A549 (cell line): ENCODE results near the gene GALNT7. TPM values are rescaled to one million over a fixed set of nuclear protein-coding genes. Genes with fewer than 3 reads are reported as not detected.

ENCODE experiments used
- ATAC-seq, 2 experiments: fragments of 200-7000 bp in 1 of 2; fragments of >200 bp in 1 of 2; cut with Nextera tagmentation in 1 of 2; cut with Tn5 transposase in 1 of 2; 3 replicates each; pipeline versions ENCODE4 v1.8.0 to v1.9.1; 2018 to 2020; ENCODE audit warnings: mild to moderate bottlenecking in 1 of 2, moderate library complexity in 1 of 2
- CTCF ChIA-PET: fragments of 300-600 bp; sonication (Branson Sonifier 250); formaldehyde crosslinking; extraction: SDS; loops from one replicate; lab custom pipeline; 2021; ENCODE audit warnings: antibody characterized with exemption, inconsistent platforms; lab: Yijun Ruan, JAX
- POLR2A ChIA-PET: fragments of 350-600 bp; formaldehyde crosslinking; extraction: SDS; loops from one replicate; lab custom pipeline; 2021; ENCODE audit warnings: antibody characterized with exemption, inconsistent platforms; lab: Yijun Ruan, JAX
- DNase-seq, 2 experiments: peaks; one replicate each; pipeline versions ENCODE4 v3.0.0 to v3.0.0-alpha.2; 2011 to 2016; ENCODE audit warnings: low read depth in 1 of 2, low spot score in 1 of 2
- FAIRE-seq: peaks from 2 replicates; lab custom pipeline; 2011; peaks lifted over from hg19 to GRCh38; lab: Jason Lieb, UNC
- H3K27ac ChIP-seq, 2 experiments: fragments of >200 bp; sonication (Bioruptor Twin); formaldehyde crosslinking; 3 replicates each; pipeline ENCODE4 v1.5.1; 2016 to 2017
- H3K4me1 ChIP-seq: fragments of >200 bp; sonication (Bioruptor Twin); formaldehyde crosslinking; 3 replicates; pipeline ENCODE4 v1.6.1; 2016
- H3K4me2 ChIP-seq: fragments of >200 bp; sonication (Bioruptor Twin); formaldehyde crosslinking; 3 replicates; pipeline ENCODE4 v1.6.1; 2016
- H3K4me3 ChIP-seq: fragments of >200 bp; sonication (Bioruptor Twin); formaldehyde crosslinking; 3 replicates; pipeline ENCODE4 v1.5.1; 2016
- H3K9me3 ChIP-seq: fragments of >200 bp; sonication (Bioruptor Twin); formaldehyde crosslinking; 3 replicates; pipeline ENCODE4 v1.6.1; 2016
- BCL3 ChIP-seq: fragments of >200 bp; sonication (Bioruptor Twin); formaldehyde crosslinking; IDR thresholded peaks from 3 replicates; pipeline ENCODE4 v1.6.1; 2016
- CBX2 ChIP-seq: fragments of 200-600 bp; sonication (generic); IDR thresholded peaks from 2 replicates; pipeline ENCODE4 v1.6.1; 2016; ENCODE audit warnings: low read depth, mild to moderate bottlenecking, borderline replicate concordance
- E2F6 ChIP-seq: IDR thresholded peaks from 2 replicates; pipeline ENCODE4 v1.6.1; 2012; ENCODE audit warnings: low read depth, borderline replicate concordance
- EHF ChIP-seq: fragments of 250-450 bp; sonication (Bioruptor Pico); IDR thresholded peaks from 2 replicates; pipeline ENCODE4 v1.5.0; 2020; ENCODE audit warnings: mild to moderate bottlenecking
- EHMT2 ChIP-seq: fragments of 200-600 bp; sonication (generic); IDR thresholded peaks from 2 replicates; pipeline ENCODE4 v1.6.1; 2016; ENCODE audit warnings: antibody characterized with exemption, low read depth, mild to moderate bottlenecking, moderate library complexity
- EP300 ChIP-seq, 2 experiments: fragments of >200 bp; sonication (Bioruptor Twin); formaldehyde crosslinking; IDR thresholded peaks; 2 replicates in 1 of 2; 3 replicates in 1 of 2; pipeline ENCODE4 v1.6.1; 2016 to 2017
- FOSL2 ChIP-seq, 2 experiments: fragments of 450-650 bp in 1 of 2; fragments of >200 bp in 1 of 2; sonication (Bioruptor Twin) in 1 of 2; formaldehyde crosslinking; IDR thresholded peaks; 2 replicates each; pipeline versions ENCODE4 v1.5.0 to v1.6.1; 2016 to 2020; ENCODE audit warnings: mild to moderate bottlenecking in 1 of 2, moderate library complexity in 1 of 2
- GATA3 ChIP-seq: IDR thresholded peaks from 2 replicates; pipeline ENCODE4 v1.6.1; 2012; ENCODE audit warnings: borderline replicate concordance
- HOXA7 ChIP-seq: fragments of 250-450 bp; sonication (Bioruptor Pico); IDR thresholded peaks from 2 replicates; pipeline ENCODE4 v1.5.0; 2020; ENCODE audit warnings: mild to moderate bottlenecking, moderate library complexity
- MAFK ChIP-seq: fragments of 450-650 bp; IDR thresholded peaks from 2 replicates; pipeline ENCODE4 v1.6.1; 2014; ENCODE audit not compliant: partially characterized antibody
- NFE2L2 ChIP-seq: fragments of 150-350 bp; conservative IDR thresholded peaks from 2 replicates; pipeline ENCODE4 v1.6.1; 2014; ENCODE audit warnings: low read length
- PHF8 ChIP-seq: fragments of 200-600 bp; sonication (generic); IDR thresholded peaks from 2 replicates; pipeline ENCODE4 v1.6.1; 2016; ENCODE audit warnings: low read depth, mild to moderate bottlenecking, antibody characterized with exemption, moderate library complexity, borderline replicate concordance
- RAD21 ChIP-seq, 2 experiments: fragments of >200 bp in 1 of 2; sonication (Bioruptor Twin) in 1 of 2; formaldehyde crosslinking in 1 of 2; IDR thresholded peaks in 1 of 2; conservative IDR thresholded peaks in 1 of 2; 2 replicates in 1 of 2; 3 replicates in 1 of 2; pipeline ENCODE4 v1.6.1; 2012 to 2018; ENCODE audit warnings: inconsistent platforms in 1 of 2
- RARB ChIP-seq: fragments of 250-450 bp; sonication (Bioruptor Pico); IDR thresholded peaks from 2 replicates; pipeline ENCODE4 v1.8.0; 2021; ENCODE audit warnings: mild to moderate bottlenecking, moderate library complexity
- RCOR1 ChIP-seq: fragments of 150-350 bp; IDR thresholded peaks from 2 replicates; pipeline ENCODE4 v1.6.1; 2014; ENCODE audit warnings: antibody characterized with exemption, low read length, low read depth
- RNF2 ChIP-seq: fragments of 200-600 bp; sonication (generic); IDR thresholded peaks from 2 replicates; pipeline ENCODE4 v1.6.1; 2016; ENCODE audit warnings: low read depth, mild to moderate bottlenecking, antibody characterized with exemption, moderate library complexity, borderline replicate concordance
- TP53 ChIP-seq: fragments of 250-450 bp; sonication (Bioruptor Pico); IDR thresholded peaks from 2 replicates; pipeline ENCODE4 v1.5.0; 2021; ENCODE audit warnings: mild to moderate bottlenecking, moderate library complexity
- ZNF302 ChIP-seq: fragments of 250-450 bp; sonication (Bioruptor Pico); IDR thresholded peaks from 2 replicates; pipeline ENCODE4 v1.9.0; 2021; ENCODE audit warnings: inconsistent platforms, mild to moderate bottlenecking, moderate library complexity
- WGBS: methylation state at CpG from one replicate; pipeline ENCODE4 v1.1.6; 2017; ENCODE audit errors: missing lambda C conversion rate; 5-methylcytosine and 5-hydroxymethylcytosine counted together
- polyA plus RNA-seq, 4 experiments: library from polyadenylated mRNA; depleted of rRNA in 3 of 4; stranded (reverse); fragments of >200 nt; fragmentation: RNase III in 1 of 4; extraction: RNeasy Plus Mini Kit Qiagen cat#74134 plus additional on column Dnase treatment in 1 of 4; gene quantifications; 2 replicates in 3 of 4; 3 replicates in 1 of 4; pipeline ENCODE4 v1.2.3, GENCODE V29; 2011 to 2017
- TF ChIP-seq, protein P1 (sequence below): fragments of 450-650 bp; IDR thresholded peaks from 2 replicates; pipeline ENCODE4 v1.6.1; 2014; ENCODE audit warnings: antibody characterized with exemption

Gene GALNT7
- polyA plus RNA-seq, 2 of the 4 experiments (the other 2 are of a cell fraction), result 28.8 to 63.6 TPM

- H3K4me1 ChIP-seq, result no peaks in the 10 kb centered on the region
- CTCF ChIA-PET, result interaction anchor here (1.2 kb wide), 1 partner anchor 25 kb away, joined by 4 read pairs; no protein-coding TSS in a partner anchor
- no peak for DNase-seq
- H3K9me3 ChIP-seq, result no peaks in the 10 kb centered on the region
- WGBS, result 96% methylated on average over 2 of the region's 2 CpGs
- no peak for ATAC-seq
- FAIRE-seq, result no peak
- no peak overlapping the region for H3K4me2 ChIP-seq
- H3K4me3 ChIP-seq, result no peak overlapping the region
- no peak overlapping the region for H3K27ac ChIP-seq
- TF ChIP-seq EHF (no peak), E2F6 (no peak), GATA3 (no peak), HOXA7 (no peak), EP300 (IDR thresholded peaks at IDR 0.05) (no peak), RNF2 (no peak), NFE2L2 (no peak), RCOR1 (no peak), TP53 (no peak), EHMT2 (no peak), PHF8 (no peak), FOSL2 (IDR thresholded peaks at IDR 0.05) (no peak), FOSL2 (CRISPR knock-in tag; IDR thresholded peaks at IDR 0.05) (no peak), RARB (CRISPR knock-in tag) (no peak), BCL3 (no peak), RAD21 (conservative IDR thresholded peaks at IDR 0.05 in 1 of 2, IDR thresholded peaks at IDR 0.05 in 1 of 2) (no peak), MAFK (no peak), CBX2 (no peak), ZNF302 (no peak)
- TF ChIP-seq, protein P1, sequence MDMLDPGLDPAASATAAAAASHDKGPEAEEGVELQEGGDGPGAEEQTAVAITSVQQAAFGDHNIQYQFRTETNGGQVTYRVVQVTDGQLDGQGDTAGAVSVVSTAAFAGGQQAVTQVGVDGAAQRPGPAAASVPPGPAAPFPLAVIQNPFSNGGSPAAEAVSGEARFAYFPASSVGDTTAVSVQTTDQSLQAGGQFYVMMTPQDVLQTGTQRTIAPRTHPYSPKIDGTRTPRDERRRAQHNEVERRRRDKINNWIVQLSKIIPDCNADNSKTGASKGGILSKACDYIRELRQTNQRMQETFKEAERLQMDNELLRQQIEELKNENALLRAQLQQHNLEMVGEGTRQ, result no peak
- POLR2A ChIA-PET, result no interaction called here
Measured at GRCh38 chr4:173277340-173277739, 108.7 kb downstream of the GALNT7 start.

- TF ChIP-seq E2F6 (no peak), RAD21 (conservative IDR thresholded peaks at IDR 0.05 in 1 of 2, IDR thresholded peaks at IDR 0.05 in 1 of 2) (0 out of 5 replicates have a peak, but pooled peaks of 1 of the 2 experiments have one; percentile 3)
- ChIA-PET POLR2A (no interaction called here), CTCF (interaction anchor here (0.8 kb wide), 1 partner anchor 12 kb away, joined by 3 read pairs; no protein-coding TSS in a partner anchor)
- DNase-seq (no peak), FAIRE-seq (no peak), ATAC-seq (peak in 1 of 2 experiments; percentile 30; a peak in 1 of 6 replicates)
- Histone ChIP-seq H3K4me2 (no peak overlapping the region), H3K9me3 (peaks cover 6% of the 10 kb centered on the region; the same call in 2 of the 3 replicates), H3K4me1 (no peaks in the 10 kb centered on the region), H3K4me3 (no peak overlapping the region), H3K27ac (no peak overlapping the region)
- 79% methylated on average over 4 of the region's 4 CpGs for WGBS
Measured at GRCh38 chr4:173280998-173281397, 112.4 kb downstream of the GALNT7 start.
